A172 (cell line): ENCODE data around the gene ST8SIA4. TPM values are rescaled to one million over a fixed set of nuclear protein-coding genes. Genes with fewer than 3 reads are reported as not detected.
A peak's percentile ranks its signal among the peaks of the same experiment; 100 is the strongest.
"Not testable (repeated sequence)": the region's sequence is repeated elsewhere in the genome, so short reads cannot be mapped to it uniquely, and the experiment has no call there.

Experiments used
- DNase-seq: peaks from one replicate; pipeline ENCODE4 v3.0.0-alpha.2; 2015; ENCODE audit warnings: low spot score
- total RNA-seq: library from RNA; depleted of rRNA; stranded (reverse); fragments of >200 nt; shearing (Covaris generic); gene quantifications from 2 replicates; pipeline ENCODE4 v1.2.3, GENCODE V29; 2014

Gene ST8SIA4
- total RNA-seq, 1 experiment from 2014 or later = 0.07 TPM

- no peak for DNase-seq
These were observed 74.8 kb downstream of the ST8SIA4 start for GRCh38 chr5:100828071-100828897.

DNA sequence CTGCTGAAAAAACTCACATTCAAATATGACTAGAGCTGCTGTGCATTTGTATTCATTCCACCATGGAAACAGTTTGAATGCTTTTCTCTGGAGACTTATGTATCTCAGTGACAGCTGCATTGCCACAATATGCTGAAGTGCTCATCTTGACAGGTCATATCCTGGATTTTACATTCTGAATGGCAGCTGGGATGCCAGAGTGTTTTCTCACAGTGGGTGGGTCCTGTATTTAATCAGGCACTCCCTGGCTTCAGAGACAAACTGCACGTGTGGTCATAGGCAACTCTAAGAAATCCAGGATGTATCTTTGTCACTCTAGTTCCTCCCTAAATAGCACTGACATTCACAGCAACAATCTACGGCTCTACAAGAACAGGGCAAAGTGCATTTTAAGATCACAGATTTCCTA lies 75.6 kb downstream of the ST8SIA4 start:
- DNase-seq = peak; percentile 47

DNA sequence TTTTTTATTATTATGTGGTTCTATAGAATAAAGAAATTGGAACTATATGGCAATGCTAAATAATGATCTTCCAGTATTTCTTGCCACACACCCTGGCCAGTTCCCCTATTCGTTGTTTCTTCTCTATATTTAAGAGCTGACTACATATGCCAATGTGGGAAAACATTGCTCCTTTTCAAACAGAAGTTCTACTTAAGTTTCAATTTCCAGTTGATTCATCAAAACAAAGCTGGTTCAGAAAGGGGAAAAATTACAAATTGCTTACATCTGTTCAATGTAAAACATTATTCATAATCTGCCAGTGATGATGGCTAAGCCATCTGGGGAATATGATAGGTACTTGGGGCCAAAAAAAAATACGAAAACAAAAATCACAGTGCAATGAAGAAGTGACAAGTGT lies 76.9 kb downstream of the ST8SIA4 start:
- no peak for DNase-seq

DNA sequence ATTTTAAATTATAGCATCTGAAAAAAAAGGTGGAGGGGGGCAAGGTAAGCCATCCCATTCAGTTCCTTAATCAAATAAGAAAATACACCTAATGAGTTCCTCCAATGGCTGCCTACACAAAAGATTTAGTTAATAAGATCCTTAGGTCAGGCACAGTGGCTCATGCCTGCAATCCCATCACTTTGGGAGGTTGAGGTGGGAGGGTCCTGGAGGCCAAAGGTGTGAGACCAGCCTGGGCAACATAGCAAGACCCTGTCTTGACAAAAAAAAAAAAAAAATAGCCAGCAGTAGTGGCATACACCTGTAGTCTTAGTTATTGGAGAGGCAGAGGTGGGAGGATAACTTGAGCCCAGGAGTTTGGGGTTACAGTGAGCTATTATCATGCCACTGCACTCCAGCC lies 78.4 kb downstream of the ST8SIA4 start:
- no peak for DNase-seq

- DNase-seq = no peak
These were observed 79.3 kb downstream of the ST8SIA4 start for GRCh38 chr5:100823812-100824211.

DNA sequence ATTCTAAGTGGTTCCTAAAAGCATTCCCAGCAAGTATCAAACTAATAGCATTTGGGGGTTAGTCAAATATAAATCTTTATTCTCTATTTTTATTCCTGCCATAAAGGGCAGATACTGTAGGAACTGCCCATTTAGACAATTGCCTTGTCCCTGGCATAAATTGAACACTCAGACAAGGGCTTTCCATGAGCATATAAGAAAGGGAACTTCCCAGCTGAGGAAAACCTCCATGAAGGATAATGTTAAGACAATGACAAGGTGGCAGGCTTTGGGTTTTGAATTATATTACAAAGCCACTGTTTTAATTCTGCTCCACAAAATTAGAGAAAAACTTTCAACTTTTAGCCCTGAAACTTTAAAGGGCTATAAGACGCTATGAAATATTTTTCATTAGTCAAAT lies 81.3 kb downstream of the ST8SIA4 start:
- no peak for DNase-seq

DNA sequence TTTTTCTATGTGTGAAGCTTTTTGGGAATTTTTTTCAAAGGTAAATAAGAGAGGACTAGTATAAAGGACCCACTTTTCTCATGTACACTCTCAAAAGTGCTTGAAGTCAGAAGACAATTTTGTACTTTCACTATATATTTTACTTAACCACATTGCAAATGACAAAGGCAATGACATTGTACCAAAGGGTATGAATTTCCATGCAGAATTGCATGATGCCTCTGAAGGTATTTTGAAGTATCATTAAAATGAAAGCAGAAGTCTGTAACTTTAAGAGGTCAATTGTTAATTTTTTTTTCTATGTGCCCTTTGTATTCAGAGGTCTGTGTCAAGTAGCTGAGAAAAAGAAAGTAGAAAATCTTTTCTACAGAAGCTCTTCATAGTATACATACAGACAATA lies 84.7 kb downstream of the ST8SIA4 start:
- no peak for DNase-seq

GRCh38 chr5:100803397-100803796 lies 99.7 kb downstream of the ST8SIA4 start:
- DNase-seq = no peak

DNA sequence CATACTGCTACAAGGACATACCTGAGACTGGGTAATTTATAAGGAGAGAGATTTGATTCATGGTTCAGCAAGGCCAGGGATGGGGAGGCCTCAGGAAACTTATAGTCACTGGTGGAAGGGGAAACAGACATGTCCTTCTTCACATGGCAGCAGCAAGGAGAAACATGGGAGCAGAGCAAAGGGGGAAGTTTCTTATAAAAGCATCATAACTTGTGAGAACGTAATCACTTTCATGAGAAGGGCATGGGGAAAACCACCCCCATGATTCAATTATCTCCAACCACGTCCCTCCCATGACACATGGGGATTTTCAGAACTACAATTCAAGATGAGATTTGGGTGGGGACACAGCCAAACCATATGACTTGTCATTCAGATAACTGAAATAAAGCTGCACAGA lies 100.9 kb downstream of the ST8SIA4 start:
- no peak for DNase-seq

DNA sequence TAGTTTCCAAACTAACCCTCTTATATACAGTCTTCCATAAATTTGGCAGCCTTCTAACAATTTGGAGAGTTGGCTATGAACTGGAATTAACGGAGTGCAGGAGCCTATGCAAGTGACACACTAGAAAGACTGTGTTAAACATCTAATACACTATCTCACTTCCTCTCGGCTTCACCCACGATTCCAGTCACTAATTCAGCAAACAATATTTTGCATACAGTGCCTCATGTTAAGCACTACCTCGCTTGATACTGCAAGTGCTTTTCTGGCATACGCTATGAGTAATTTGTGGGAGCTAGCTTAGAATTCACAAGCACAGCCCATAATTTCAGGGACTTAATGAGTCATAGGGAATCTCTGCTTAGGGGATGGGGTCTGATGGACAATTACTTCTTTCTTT lies 102.5 kb downstream of the ST8SIA4 start:
- no peak for DNase-seq

DNA sequence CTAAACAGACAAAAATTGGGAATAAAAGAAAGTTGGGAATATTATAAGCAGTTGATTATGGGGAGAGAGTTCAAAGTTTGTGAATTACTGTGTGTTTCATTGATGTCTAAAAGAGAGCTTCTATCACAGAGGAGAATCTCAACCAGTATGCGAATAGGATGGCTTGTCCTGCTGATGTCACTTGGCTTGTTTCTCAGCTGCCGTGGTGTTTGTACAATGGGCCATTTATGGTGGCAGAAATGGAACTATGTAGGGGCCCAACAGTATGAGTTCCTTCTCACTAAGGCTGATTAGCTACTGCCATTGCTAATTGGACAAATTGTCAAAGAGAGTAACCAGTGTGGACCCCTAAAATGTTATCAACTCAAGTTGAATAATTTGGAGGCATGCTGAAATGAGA lies 103.9 kb downstream of the ST8SIA4 start:
- DNase-seq = no peak

DNA sequence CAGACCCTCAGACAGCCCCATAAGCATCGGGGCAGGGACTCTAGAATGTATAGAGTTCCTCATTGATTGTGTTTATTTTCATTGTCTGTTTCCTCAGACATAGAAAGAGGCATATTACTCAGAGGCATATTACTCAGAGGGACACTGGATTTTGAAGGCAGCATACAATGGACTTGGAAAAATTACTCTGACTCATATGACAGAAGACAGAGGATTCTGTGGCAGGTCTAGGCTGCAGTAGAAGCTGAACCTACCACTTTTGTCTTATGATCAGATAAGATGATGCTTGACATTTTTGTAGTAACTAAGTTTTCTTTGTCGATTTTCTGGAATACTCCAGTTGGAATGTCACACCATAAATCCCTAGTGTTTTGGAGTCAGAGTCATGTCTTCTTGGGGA lies 105.2 kb downstream of the ST8SIA4 start:
- DNase-seq = peak; percentile 35

DNA sequence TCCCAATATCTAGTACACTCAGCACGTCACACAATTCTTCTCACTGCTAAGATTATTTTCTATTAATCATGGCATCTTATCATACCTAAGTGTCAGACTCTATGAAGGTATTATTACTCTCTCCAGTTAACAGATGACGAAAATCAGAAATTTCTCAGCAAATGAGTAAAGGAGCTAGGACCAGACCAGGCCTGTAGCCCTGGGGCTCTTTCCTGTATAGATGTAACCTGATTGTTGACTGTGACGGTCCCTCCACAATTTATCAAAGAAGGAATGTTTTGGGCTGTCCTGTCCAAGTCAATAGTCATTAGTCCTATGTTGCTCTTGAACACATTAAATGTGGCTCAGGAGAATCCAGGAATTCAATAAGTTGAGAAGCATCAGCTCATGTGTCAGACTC lies 106.2 kb downstream of the ST8SIA4 start:
- DNase-seq = no peak

DNA sequence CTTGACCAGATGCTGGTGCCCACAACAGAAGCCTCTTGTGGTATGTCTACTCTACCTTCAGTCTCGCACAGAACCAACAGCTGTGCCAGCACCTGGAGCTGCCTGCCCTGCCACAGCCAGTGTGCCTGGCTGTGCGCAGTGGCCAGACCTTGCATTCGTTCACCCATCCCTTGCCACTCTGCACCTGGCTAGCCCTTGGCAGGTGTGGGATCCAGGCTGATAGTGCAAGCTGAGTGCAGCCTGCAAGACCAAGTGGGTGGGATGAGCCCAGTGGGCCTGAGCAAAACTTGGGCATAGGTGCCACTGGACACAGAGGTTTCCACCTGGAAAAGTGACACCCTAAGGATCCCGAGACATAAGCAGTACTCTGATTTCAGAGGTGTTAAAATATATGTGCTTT lies 108.2 kb downstream of the ST8SIA4 start:
- DNase-seq = no peak

GRCh38 chr5:100794218-100794617 lies 108.9 kb downstream of the ST8SIA4 start:
- DNase-seq = no peak

DNA sequence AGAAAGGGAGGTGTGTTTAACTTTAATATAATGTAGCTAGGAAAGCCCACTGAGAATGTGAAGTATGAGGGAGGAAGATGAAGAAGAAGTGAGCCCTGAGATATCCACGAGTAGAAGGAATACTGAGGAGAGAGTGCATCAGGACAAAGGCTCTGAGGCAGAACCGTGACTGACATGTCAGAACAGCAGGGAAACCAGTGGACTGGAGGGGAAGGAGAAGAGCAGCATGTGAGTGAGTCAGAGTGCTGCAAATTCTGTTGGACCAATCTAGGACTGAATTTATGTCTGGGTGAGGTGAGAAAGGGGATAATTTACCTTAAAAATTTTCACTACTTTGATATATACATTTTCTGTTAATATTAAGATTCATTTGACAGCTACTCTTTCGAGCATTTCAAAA lies 110.3 kb downstream of the ST8SIA4 start:
- DNase-seq = no peak

GRCh38 chr5:100791391-100791790 lies 111.7 kb downstream of the ST8SIA4 start:
- DNase-seq = no peak

DNA sequence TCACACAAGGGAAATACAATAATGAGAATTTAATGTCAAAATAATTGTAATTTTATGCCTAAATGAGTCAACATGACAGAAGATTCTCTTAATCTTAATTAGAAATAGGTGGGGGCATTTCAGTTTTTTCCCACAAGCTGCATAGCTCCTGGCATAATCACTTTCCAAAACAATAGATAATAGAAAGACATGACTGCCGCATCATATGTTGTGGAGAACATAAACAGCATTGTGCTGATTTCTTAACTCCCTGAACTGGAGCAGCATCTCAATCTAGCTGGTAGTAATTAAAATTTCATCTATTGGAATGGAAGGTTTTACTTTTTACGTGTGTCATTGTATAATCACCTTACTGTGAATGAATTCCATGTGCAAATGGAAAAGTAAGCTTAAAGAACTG lies 112.1 kb downstream of the ST8SIA4 start:
- DNase-seq = no peak

DNA sequence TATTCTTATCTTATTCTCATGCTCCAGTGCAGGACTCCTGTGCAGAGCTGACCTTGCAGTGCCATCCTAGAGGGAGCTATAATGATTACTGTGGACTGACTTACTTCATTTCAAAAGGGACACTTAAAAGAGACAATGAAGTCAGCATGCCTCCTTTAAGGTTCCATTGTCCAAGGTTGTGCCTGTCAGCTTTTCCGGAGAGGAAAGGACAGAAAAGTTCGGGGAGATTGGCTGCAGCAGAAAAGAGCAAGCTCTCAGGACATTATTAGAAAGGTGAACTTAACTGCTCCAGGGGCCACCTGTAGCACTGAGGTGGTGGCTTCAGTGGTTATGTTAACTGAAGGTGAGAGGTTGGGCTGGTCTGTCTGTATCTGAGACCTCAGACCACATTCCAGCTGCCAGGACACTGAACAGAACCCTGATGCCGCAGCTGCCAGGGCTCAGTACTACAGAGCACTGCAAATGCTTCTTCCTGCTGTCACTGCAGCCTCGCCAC lies 112.9 kb downstream of the ST8SIA4 start:
- no peak for DNase-seq

- DNase-seq = no peak
These were observed 113.4 kb downstream of the ST8SIA4 start for GRCh38 chr5:100789694-100790093.

DNA sequence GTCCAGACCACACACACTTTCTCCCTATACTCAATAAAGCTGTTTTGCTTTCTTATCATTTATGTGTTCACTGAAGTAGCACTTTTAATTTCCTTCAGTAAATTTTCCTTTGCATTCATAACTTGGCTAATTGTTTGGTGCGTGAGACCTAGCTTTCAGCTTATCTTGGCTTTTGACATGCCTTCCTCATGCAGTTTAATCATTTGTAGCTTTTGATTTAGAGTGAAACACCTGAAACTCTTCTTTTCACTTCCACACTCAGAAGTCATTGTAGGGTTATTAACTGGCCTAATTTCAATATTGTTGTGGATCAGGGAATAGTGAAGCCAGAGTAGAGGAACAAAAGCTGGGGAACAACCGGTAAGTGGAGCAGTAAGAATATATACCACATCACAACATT lies 114.7 kb downstream of the ST8SIA4 start:
- no peak for DNase-seq

GRCh38 chr5:100787648-100788047 lies 115.4 kb downstream of the ST8SIA4 start:
- DNase-seq = no peak

DNA sequence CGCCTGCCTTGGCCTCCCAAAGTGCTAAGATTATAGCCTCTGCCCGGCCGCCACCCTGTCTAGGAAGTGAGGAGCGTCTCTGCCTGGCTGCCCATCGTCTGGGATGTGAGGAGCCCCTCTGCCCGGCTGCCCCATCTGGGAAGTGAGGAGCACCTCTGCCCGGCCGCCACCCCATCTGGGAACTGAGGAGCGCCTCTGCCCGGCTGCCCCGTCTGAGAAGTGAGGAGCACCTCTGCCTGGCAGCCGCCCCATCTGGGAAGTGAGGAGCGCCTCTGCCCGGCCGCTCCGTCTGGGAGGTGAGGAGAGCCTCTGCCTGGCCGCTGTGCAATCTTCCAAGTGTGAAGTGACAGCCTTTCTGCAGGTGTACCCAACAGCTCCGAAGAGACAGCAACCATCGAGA lies 117.5 kb downstream of the ST8SIA4 start:
- not testable (repeated sequence) for DNase-seq

DNA sequence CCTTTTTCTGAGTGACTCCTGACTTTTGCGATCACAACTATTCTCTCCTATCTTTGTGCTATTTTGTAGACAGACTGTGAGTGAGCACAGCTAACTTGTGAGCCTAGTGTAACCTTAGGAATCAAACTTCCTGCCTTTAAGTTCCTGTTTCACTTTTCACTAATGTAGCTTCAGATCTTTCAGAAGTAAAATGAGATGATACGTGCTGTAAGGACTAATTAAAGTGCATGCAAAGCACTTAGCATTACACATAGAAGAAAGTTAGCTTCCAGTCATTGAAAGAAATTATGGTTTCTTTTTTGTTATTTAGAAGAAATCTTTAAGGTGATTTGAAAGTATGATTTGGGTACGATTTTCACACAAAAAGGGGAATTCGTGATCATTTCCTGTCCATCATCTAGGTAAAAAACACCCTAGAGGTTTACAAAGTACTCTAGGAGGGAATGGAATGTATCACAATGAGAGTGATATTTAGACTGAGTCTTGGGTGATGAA lies 122.7 kb downstream of the ST8SIA4 start:
- no peak for DNase-seq
